Stimulated activated CD8-positive, alpha-beta memory T cell treated with anti-CD3 and anti-CD28 coated beads, Interleukin-12 subunit alpha, Interleukin-12 subunit beta, amount 100 ng/mL, for 24 hours (primary cell): ENCODE measurements around the gene IER3.
"Not testable (repeated sequence)": the region's sequence is repeated elsewhere in the genome, so short reads cannot be mapped to it uniquely, and the experiment has no call there.

Experiments
- DNase-seq: peaks from one replicate; pipeline ENCODE4 v3.0.0-alpha.2; 2020; ENCODE audit errors: extremely low read depth

Gene IER3

GRCh38 chr6:30723843-30724741 is 20.3 kb downstream of the IER3 start:
- not testable (repeated sequence) for DNase-seq

- DNase-seq = not testable (repeated sequence)
These were observed 21.0 kb downstream of the IER3 start for GRCh38 chr6:30723159-30723842.

DNA sequence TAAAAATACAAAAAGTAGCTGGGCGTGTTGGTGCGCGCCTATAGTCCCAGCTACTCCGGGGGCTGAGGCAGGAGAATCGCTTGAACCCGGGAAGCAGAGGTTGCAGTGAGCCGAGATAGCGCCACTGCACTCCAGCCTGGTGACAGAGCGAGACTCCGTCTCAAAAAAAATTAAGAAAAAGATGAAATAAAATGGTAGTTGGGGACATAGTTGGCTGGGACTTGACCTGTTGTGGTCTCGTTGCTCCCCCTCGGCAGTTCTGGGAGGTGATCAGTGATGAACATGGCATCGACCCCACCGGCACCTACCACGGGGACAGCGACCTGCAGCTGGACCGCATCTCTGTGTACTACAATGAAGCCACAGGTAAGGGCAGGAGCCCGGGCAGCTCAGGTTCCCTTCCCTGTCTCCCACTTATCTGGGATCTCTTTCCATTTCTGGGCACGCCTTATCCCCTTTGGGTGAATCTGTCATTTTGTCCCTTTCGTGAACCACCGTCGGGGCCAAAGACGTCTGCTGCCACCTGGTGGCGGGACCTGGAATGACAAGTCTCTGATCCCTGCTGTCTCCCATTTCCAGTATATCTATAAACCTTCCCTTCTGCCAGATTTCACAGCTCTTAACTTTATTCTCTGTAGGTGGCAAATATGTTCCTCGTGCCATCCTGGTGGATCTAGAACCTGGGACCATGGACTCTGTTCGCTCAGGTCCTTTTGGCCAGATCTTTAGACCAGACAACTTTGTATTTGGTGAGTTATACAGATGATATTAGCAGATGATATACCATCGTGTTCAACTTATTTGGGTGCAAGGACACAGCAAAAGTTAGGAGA is 21.9 kb downstream of the IER3 start:
- DNase-seq = no peak

GRCh38 chr6:30722025-30722279 is 22.4 kb downstream of the IER3 start:
- DNase-seq = not testable (repeated sequence)

- peak; percentile 96 for DNase-seq
These were observed 22.9 kb downstream of the IER3 start for GRCh38 chr6:30721198-30722024.

GRCh38 chr6:30720738-30721197 is 23.6 kb downstream of the IER3 start:
- no peak for DNase-seq

DNA sequence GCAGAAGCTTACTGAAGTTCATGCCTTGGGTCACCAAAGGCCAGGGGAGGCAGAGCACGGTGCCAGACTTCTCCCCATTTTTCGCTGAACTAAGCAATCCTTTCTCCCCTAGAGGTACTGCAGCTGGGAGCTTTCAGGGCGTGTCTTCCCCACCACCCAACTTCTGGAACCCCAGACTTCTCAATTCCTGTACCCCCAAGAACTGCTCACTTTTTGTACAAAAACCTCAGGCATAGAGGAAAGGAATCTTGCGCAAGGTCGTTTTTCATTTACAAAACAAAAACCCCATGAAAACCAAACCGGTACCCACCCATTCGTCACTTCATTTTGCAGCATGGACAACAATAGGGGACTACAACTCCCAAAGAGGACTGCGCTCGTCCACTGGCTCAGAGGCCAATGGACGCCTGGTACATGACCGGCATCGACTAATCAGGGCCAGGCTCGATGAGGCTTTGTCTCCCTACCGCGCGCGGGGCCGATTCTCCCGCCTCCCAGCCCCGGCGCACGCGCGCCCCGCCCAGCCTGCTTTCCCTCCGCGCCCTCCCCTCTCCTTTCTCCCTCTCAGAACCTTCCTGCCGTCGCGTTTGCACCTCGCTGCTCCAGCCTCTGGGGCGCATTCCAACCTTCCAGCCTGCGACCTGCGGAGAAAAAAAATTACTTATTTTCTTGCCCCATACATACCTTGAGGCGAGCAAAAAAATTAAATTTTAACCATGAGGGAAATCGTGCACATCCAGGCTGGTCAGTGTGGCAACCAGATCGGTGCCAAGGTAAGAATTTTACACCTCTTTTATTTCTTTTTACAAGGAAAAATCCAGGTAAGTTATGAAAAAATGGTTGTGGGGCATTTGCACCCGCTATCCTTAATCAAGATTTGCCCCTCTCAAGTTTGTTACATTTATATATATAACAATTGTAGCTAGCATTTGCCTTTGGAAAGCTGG is 24.3 kb downstream of the IER3 start, which contains the start of gene TUBB:
TUBB (plus strand) TSS at position 562 of the 947 bp plus-strand sequence; CDS start at position 717, 155 bp downstream.
- DNase-seq = peak; percentile 85

DNA sequence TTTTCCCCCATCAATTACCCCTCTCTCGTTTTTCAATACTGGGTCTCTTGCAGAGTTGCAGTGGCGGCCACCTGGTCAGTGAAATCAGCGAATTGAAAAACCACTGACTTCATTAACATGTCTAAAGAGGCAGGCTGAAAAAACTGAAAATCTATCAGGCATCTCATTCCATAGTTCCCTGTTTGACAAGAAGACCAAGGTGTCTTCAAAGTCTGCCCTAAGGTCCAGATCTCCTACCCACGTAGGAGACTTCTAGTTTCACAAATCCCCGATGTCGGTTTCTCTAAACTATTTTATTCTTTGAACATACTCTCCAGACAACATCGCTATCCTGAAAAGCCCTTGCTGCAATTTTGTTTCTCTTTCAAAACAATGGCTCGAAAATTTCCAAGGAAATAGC is 25.0 kb downstream of the IER3 start:
- DNase-seq = no peak

DNA sequence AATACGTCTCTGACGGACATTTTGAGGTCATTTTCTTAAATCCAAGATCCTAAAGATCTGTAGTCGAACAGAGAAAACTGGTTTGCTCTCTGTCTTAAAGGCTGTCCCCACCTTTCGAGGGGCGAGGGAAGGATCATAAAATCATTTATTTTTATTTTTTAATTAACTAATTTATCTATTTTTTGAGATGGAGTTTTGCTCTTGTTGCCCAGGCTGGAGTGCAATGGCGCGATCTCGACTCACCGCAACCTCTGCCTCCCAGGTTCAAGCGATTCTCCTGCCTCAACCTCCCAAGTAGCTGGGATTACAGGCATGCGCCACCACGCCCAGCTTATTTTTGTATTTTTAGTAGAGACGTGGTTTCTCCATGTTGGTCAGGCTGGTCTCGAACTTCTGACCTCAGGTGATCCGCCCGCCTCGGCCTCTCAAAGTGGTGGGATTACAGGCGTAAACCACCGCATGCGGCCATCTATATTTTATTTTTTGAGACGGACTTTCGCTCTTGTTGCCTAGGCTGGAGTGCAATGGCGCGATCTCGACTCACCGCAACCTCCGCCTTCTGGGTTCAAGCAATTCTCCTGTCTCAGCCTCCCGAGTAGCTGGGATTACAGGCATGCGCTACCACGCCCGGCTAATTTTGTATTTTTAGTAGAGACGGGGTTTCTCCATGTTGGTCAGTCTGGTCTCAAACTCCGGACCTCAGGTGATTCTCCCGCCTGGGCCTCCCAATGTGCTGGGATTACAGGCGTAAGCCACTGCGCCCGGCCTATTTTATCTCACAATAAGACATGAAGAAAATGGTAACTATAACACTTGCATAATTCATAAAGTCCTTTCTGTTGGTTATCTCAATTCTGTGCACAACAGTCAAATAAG is 26.3 kb downstream of the IER3 start:
- DNase-seq = not testable (repeated sequence)

GRCh38 chr6:30717129-30717844 is 27.1 kb downstream of the IER3 start, which contains the start of gene MDC1:
Gene MDC1, minus strand, starts transcription at chr6:30717281. Its CDS starts 2,106 bp downstream, at chr6:30715175.
- DNase-seq = peak; percentile 99

- DNase-seq = no peak
These were observed 27.5 kb downstream of the IER3 start for GRCh38 chr6:30716879-30717128.

GRCh38 chr6:30714263-30714662 is 30.1 kb downstream of the IER3 start:
- DNase-seq = no peak

GRCh38 chr6:30712441-30712945 is 31.9 kb downstream of the IER3 start:
- DNase-seq = no peak

DNA sequence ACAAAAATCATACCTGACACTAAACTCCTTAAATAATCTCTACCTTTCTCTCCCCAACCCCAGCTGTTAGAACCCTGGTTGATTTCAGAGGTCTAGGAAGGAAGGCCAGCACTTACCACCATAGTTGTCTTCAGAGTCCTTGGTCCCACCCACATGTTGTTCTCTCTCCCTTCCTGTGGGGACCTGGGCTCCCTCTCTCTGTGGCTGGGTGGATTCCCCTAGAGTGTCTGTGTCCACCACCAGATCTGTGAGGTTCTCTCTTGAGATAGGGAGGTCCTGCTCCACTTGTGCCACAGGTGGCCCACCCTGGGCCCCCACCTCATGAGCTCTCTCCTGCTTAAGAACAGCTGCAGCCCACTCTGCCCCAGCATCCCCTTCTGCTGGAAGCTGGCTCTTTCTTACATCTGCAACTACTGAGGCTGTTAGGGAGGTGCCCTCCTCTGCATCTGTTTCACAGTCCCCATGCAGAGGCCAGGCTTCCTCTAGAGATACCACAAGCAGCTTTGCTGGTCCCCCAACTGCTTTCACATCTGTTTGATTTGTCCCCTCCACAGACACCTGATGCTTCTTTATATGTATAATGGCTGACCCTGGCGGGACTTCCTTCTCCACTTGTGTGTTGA is 32.5 kb downstream of the IER3 start:
- DNase-seq = no peak

DNA sequence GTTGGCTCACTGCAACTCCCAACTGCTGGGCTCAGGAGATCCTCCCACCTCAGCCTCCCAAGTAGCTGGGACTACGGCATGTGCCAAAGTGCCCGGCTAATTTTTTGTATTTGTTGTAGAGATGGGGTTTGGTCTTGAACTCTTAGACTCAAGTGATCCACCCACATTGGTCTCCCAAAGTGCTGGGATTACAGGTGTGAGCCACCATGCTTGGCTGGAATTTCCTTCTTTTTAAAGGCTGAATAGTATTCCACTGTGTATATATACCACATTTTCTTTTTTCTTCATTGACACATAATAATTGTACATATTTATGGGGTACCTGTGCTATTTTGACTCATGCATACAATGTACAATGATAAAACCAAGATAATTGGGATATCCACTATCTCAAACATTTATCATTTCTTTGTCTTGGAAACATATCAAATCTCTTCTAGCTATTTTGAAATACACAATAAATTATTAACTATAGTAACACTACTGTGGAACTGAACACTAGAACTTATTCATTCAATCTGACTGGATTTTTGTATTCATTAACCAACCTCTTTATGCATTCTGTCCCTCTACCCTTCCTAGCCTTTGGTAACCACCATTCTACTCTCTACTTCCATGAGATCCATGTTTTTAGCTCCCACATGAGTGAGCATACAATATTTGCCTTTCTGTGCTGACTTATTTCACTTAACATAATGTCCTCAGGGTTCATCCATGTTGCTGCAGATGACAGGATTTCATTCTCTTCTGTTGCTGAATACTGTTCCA is 35.1 kb downstream of the IER3 start:
- no peak for DNase-seq

- DNase-seq = no peak
These were observed 37.0 kb downstream of the IER3 start for GRCh38 chr6:30707281-30707850.

DNA sequence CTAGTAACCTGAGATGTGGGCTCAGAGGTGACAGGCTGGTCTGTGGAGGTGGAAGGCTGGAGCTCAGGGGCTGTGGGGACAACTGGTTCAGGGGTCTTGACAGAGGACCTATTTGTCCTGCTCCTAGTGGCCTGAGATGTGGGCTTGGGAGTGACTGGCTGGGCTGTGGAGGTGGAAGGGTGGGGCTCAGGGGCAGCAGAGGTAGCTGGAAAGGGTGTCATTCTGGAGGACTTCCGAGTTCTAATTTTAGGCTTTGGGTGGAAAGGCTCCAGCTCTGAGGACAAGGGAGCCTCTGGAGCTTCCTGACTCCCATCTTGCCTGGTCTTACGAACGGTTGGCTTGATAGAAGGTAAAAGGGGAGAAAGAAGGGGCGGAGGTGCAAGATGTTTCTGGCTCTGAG is 38.7 kb downstream of the IER3 start:
- DNase-seq = no peak
